Transverse colon (tissue), 4 donors: ENCODE measurements around the gene MAP6.

Experiments
- EP300 ChIP-seq: sonication (generic); formaldehyde crosslinking; IDR thresholded peaks from one replicate; pipeline ENCODE4 v1.6.1; 2017; ENCODE audit warnings: antibody characterized with exemption, low read depth
- POLR2A ChIP-seq: fragments of 450-650 bp; IDR thresholded peaks from one replicate; pipeline ENCODE4 v1.6.1; 2016; ENCODE audit warnings: antibody characterized with exemption, mild to moderate bottlenecking, moderate library complexity
- POLR2AphosphoS5 ChIP-seq, 3 donors: sonication (generic); formaldehyde crosslinking; IDR thresholded peaks; one replicate each; pipeline ENCODE4 v1.6.1; 2016; ENCODE audit warnings: antibody characterized with exemption in 3 of 3
- TF ChIP-seq, protein P1 (sequence below), 5 experiments: fragments of 200-600 bp in 3 of 5; fragments of 450-650 bp in 2 of 5; sonication (generic) in 3 of 5; IDR thresholded peaks; 1 replicate in 2 of 5; 2 replicates in 3 of 5; pipeline ENCODE4 v1.5.1; 2016 to 2017; ENCODE audit warnings: antibody characterized with exemption in 5 of 5, inconsistent platforms in 3 of 5, mild to moderate bottlenecking in 2 of 5, moderate library complexity in 1 of 5

GRCh38 chr11:75668451-75669297 is at the start of gene MAP6:
- TF ChIP-seq, protein P1, sequence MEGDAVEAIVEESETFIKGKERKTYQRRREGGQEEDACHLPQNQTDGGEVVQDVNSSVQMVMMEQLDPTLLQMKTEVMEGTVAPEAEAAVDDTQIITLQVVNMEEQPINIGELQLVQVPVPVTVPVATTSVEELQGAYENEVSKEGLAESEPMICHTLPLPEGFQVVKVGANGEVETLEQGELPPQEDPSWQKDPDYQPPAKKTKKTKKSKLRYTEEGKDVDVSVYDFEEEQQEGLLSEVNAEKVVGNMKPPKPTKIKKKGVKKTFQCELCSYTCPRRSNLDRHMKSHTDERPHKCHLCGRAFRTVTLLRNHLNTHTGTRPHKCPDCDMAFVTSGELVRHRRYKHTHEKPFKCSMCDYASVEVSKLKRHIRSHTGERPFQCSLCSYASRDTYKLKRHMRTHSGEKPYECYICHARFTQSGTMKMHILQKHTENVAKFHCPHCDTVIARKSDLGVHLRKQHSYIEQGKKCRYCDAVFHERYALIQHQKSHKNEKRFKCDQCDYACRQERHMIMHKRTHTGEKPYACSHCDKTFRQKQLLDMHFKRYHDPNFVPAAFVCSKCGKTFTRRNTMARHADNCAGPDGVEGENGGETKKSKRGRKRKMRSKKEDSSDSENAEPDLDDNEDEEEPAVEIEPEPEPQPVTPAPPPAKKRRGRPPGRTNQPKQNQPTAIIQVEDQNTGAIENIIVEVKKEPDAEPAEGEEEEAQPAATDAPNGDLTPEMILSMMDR (IDR thresholded peaks at IDR 0.05), result no peak
- no peak for TF ChIP-seq POLR2A
- no peak for TF ChIP-seq EP300
- TF ChIP-seq POLR2AphosphoS5 (IDR thresholded peaks at IDR 0.05), result no peak
